H1 (cell line): ENCODE data around the gene KIAA1755. TPM values are rescaled to one million over a fixed set of nuclear protein-coding genes. Genes with fewer than 3 reads are reported as not detected.

ENCODE experiments used
- CHD1 ChIP-seq: IDR thresholded peaks from 2 replicates; pipeline ENCODE4 v1.6.1; 2012; ENCODE audit warnings: low read depth, low read length, improper control_type of control experiment
- CHD2 ChIP-seq: IDR thresholded peaks from 2 replicates; pipeline ENCODE4 v1.6.1; 2012; ENCODE audit warnings: low read length, improper control_type of control experiment
- CTBP2 ChIP-seq: IDR thresholded peaks from 2 replicates; pipeline ENCODE4 v1.7.0; 2011; ENCODE audit warnings: borderline replicate concordance, mild to moderate bottlenecking, moderate library complexity, mixed read lengths, low read length; ENCODE audit not compliant: insufficient read depth, insufficient read length
- EP300 ChIP-seq, 2 experiments: IDR thresholded peaks; 1 replicate in 1 of 2; 2 replicates in 1 of 2; pipeline ENCODE4 v1.6.1; 2011 to 2012; ENCODE audit warnings: low read depth in 2 of 2, low read length in 2 of 2, mild to moderate bottlenecking in 2 of 2, borderline replicate concordance in 1 of 2, inconsistent platforms in 1 of 2, moderate library complexity in 1 of 2
- JUND ChIP-seq: IDR thresholded peaks from 2 replicates; pipeline ENCODE4 v1.6.1; 2011; ENCODE audit warnings: mild to moderate bottlenecking, improper control_type of control experiment, low read length
- KDM1A ChIP-seq: fragments of 200-600, 300-600 bp; sonication (generic); IDR thresholded peaks from 2 replicates; pipeline ENCODE4 v1.7.1; 2016; ENCODE audit warnings: mild to moderate bottlenecking, low read length, borderline replicate concordance
- KDM4A ChIP-seq: IDR thresholded peaks from one replicate; pipeline ENCODE4 v1.7.1; 2012; ENCODE audit warnings: low read depth, mild to moderate bottlenecking, moderate library complexity, low read length, inconsistent platforms; ENCODE audit not compliant: severe bottlenecking
- POU5F1 ChIP-seq: IDR thresholded peaks from 2 replicates; pipeline ENCODE4 v1.6.1; 2011; ENCODE audit warnings: low read depth, mild to moderate bottlenecking, low read length, moderate library complexity
- RAD21 ChIP-seq, 2 experiments: IDR thresholded peaks in 1 of 2; conservative IDR thresholded peaks in 1 of 2; 2 replicates each; pipeline ENCODE4 v1.6.1; 2011; ENCODE audit warnings: low read depth in 2 of 2, low read length in 2 of 2, improper control_type of control experiment in 1 of 2, inconsistent platforms in 1 of 2, mild to moderate bottlenecking in 1 of 2, moderate library complexity in 1 of 2
- RNF2 ChIP-seq: fragments of 200-900, 300-1000 bp; sonication (generic); IDR thresholded peaks from 2 replicates; pipeline ENCODE4 v1.7.1; 2016; ENCODE audit warnings: borderline replicate concordance, low read depth, mild to moderate bottlenecking, antibody characterized with exemption, low read length; ENCODE audit not compliant: poor library complexity, severe bottlenecking; ENCODE audit errors: missing control alignments
- TAF7 ChIP-seq: optimal IDR thresholded peaks from 2 replicates; pipeline ENCODE3; 2011; ENCODE audit warnings: low read depth, mild to moderate bottlenecking, inconsistent platforms, low read length, moderate library complexity, borderline replicate concordance
- polyA plus RNA-seq, 7 experiments: library from polyadenylated mRNA; depleted of rRNA in 3 of 7; stranded (reverse) in 5 of 7; unstranded in 2 of 7; fragments of >200 nt in 5 of 7; fragments of 200-250 nt in 2 of 7; gene quantifications; 1 replicate in 5 of 7; 2 replicates in 1 of 7; 4 replicates in 1 of 7; pipeline versions ENCODE4 v1.2.1 to v1.2.3, GENCODE V29; 2011 to 2013; ENCODE audit warnings: missing spikeins in 2 of 7, mixed read lengths in 2 of 7
- total RNA-seq: library from RNA; stranded (reverse); fragmentation: NEBNext Ultra II Directional; extraction: Animal tissue kit (Norgen Biotek cat#: 25700); gene quantifications from 2 replicates; pipeline ENCODE4 v1.2.1, GENCODE V29; 2021
- TF ChIP-seq, protein P1 (sequence below), 3 experiments: IDR thresholded peaks; 1 replicate in 2 of 3; 2 replicates in 1 of 3; pipeline versions ENCODE4 v1.5.1 to v1.6.1; 2011; ENCODE audit warnings: low read length in 3 of 3, mild to moderate bottlenecking in 3 of 3, inconsistent platforms in 2 of 3, low read depth in 1 of 3, moderate library complexity in 1 of 3; ENCODE audit not compliant: insufficient read depth in 1 of 3; ENCODE audit errors: control extremely low read depth in 1 of 3

The KIAA1755 gene
- total and polyA plus RNA-seq, 2 of the 8 experiments (the other 6 are each of a cell fraction or from before 2014, with no cell fraction given) = 0.23 TPM; not detected in 1

DNA sequence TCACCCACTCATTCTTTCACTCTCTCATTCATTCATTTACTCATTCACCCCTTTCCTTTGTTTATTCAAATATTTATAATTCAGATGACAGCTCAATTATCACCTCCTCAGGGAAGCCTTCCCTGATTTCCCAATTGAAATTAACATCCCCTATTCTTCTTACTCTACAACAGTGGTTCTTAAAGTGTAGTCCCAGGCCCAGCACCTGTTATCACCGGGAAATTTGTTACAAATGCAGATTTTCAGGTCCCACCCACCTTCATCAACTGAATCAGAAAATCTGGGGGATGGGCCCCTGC lies 30.3 kb downstream of the KIAA1755 start (continued):
- TF ChIP-seq JUND = no peak
- no peak for TF ChIP-seq RNF2
- TF ChIP-seq POU5F1 = no peak
- no peak for TF ChIP-seq EP300 (IDR thresholded peaks at IDR 0.05; ENCODE audit: borderline replicate concordance in 1 of 2, low read depth in 2 of 2, low read length in 2 of 2)
- no peak for TF ChIP-seq KDM1A
- TF ChIP-seq CHD1 = no peak
- TF ChIP-seq, protein P1, sequence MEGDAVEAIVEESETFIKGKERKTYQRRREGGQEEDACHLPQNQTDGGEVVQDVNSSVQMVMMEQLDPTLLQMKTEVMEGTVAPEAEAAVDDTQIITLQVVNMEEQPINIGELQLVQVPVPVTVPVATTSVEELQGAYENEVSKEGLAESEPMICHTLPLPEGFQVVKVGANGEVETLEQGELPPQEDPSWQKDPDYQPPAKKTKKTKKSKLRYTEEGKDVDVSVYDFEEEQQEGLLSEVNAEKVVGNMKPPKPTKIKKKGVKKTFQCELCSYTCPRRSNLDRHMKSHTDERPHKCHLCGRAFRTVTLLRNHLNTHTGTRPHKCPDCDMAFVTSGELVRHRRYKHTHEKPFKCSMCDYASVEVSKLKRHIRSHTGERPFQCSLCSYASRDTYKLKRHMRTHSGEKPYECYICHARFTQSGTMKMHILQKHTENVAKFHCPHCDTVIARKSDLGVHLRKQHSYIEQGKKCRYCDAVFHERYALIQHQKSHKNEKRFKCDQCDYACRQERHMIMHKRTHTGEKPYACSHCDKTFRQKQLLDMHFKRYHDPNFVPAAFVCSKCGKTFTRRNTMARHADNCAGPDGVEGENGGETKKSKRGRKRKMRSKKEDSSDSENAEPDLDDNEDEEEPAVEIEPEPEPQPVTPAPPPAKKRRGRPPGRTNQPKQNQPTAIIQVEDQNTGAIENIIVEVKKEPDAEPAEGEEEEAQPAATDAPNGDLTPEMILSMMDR (IDR thresholded peaks at IDR 0.05; ENCODE audit: control extremely low read depth in 1 of 3, insufficient read depth in 1 of 3, low read depth in 1 of 3, low read length in 3 of 3) = no peak
- no peak for TF ChIP-seq KDM4A
- no peak for TF ChIP-seq CTBP2
- TF ChIP-seq CHD2 = no peak
- TF ChIP-seq TAF7 = no peak
- no peak for TF ChIP-seq RAD21 (IDR thresholded peaks at IDR 0.05 in 1 of 2, conservative IDR thresholded peaks at IDR 0.05 in 1 of 2; ENCODE audit: low read depth in 2 of 2, low read length in 2 of 2)
